Measurements from ENCODE around the gene SLC22A5.

SLC22A5 gene

DNA sequence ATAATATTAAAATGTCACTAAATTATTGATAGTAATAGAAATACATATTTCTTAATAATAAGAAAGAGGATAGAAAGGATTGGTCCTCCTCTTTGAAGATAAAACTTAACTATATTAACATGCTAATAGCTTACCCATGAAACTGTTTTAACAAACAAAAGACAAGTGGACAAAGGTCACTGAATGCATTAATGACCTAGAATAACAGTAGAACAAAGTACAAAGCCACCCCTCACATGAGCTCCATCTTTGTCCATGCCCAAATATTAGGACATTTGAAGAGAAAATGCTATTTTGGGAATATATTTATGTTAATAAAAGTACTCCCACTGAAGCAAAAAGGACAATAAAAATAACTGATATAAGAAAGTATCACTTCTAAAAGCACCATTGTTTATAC, 34.1 kb upstream of the SLC22A5 start:
- no peak overlapping the region for H3K9ac ChIP-seq
- H3K4me3 ChIP-seq (IDR thresholded peaks at IDR 0.05; ENCODE audit: insufficient read depth, low read depth, low read length), result no peak overlapping the region
- no peak overlapping the region for H3K4me2 ChIP-seq
- H3K27me3 ChIP-seq (ENCODE audit: insufficient read depth, low read depth), result no peaks in the 10 kb centered on the region
- H4K20me1 ChIP-seq (ENCODE audit: insufficient read depth), result no peaks in the 10 kb centered on the region
- H3K4me1 ChIP-seq (ENCODE audit: low read depth, poor library complexity, severe bottlenecking), result no peaks in the 10 kb centered on the region
- no peak overlapping the region for H2AFZ ChIP-seq (ENCODE audit: low read depth)
- H3K36me3 ChIP-seq (ENCODE audit: insufficient read depth), result no peaks in the 10 kb centered on the region
- TF ChIP-seq, protein P1, sequence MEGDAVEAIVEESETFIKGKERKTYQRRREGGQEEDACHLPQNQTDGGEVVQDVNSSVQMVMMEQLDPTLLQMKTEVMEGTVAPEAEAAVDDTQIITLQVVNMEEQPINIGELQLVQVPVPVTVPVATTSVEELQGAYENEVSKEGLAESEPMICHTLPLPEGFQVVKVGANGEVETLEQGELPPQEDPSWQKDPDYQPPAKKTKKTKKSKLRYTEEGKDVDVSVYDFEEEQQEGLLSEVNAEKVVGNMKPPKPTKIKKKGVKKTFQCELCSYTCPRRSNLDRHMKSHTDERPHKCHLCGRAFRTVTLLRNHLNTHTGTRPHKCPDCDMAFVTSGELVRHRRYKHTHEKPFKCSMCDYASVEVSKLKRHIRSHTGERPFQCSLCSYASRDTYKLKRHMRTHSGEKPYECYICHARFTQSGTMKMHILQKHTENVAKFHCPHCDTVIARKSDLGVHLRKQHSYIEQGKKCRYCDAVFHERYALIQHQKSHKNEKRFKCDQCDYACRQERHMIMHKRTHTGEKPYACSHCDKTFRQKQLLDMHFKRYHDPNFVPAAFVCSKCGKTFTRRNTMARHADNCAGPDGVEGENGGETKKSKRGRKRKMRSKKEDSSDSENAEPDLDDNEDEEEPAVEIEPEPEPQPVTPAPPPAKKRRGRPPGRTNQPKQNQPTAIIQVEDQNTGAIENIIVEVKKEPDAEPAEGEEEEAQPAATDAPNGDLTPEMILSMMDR (conservative IDR thresholded peaks at IDR 0.05; ENCODE audit: low read depth, low read length), result no peak
- H3K79me2 ChIP-seq (ENCODE audit: insufficient read depth, low read depth), result no peaks in the 10 kb centered on the region
- no peak overlapping the region for H3K27ac ChIP-seq

DNA sequence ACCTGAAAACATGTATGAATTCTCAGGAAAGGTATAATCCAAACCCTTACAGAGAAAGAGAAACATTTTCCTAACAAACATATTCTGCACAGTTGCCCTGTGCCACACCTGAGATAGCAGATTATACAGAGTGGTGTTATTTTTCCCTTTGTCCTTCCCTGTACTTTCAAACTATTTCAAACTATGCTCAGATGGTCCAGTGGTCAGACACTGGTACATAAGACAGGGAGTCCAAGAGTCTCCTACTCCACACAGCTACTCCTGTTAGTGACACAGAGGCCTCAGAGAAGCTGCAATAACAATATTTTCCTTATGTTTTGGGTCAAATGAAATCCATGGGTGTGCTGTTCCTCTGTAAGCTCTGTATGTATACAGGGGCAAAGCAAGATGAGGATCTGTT, 30.0 kb upstream of the SLC22A5 start:
- no peak overlapping the region for H3K4me2 ChIP-seq

DNA sequence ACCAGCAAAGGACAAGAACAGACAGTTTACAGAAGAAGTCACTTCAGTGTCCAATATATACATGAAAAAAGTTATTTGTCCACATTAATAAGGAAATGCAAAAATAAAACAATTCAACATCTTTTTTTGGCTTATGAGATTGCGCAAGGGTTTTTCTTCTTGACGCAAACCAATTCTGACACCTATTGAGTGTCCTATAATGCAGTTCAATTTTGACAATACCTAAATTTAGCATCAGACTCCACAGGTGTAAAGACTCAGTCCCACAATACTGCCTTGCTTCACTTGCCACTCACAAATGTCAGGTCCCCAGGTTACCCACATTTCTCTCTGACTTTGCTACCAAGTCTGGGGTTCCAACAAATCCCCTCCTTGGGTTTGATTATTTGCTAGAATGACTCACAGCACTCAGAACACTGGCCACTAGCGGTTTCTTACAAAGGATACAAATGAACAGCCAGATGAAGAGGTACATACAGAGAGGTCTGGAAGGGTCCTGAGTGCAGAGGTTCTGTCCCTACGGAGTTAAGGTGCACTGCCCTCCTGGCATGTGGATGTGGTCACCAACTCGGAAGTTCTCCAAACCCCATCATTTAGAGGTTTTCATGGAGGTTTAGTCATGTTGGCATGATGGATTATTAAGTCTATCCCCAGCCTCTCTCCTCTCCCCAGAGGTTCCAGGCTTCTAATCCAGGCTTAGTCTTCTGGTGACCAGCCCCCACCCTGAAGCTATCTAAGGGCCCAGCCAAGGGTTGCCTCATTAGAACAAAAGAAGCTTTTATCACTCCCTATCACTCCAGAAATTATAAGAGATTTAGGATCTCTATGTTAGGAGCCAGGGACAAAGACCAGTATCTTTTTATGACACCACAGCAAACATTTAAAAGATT, 27.0 kb upstream of the SLC22A5 start:
- TF ChIP-seq, protein P1 (conservative IDR thresholded peaks at IDR 0.05; ENCODE audit: low read depth, low read length), result no peak
- Histone ChIP-seq H4K20me1 (ENCODE audit: insufficient read depth) (no peaks in the 10 kb centered on the region), H3K79me2 (ENCODE audit: insufficient read depth, low read depth) (no peaks in the 10 kb centered on the region), H3K4me1 (ENCODE audit: low read depth, poor library complexity, severe bottlenecking) (no peaks in the 10 kb centered on the region), H3K36me3 (ENCODE audit: insufficient read depth) (no peaks in the 10 kb centered on the region), H3K27me3 (ENCODE audit: insufficient read depth, low read depth) (no peaks in the 10 kb centered on the region), H3K9ac (no peak overlapping the region), H3K27ac (no peak overlapping the region), H2AFZ (ENCODE audit: low read depth) (no peak overlapping the region), H3K4me3 (IDR thresholded peaks at IDR 0.05; ENCODE audit: insufficient read depth, low read depth, low read length) (no peak overlapping the region), H3K4me2 (no peak overlapping the region)

More for the DNA sequence above, 30.0 kb upstream of the SLC22A5 start:
- TF ChIP-seq, protein P1 (conservative IDR thresholded peaks at IDR 0.05; ENCODE audit: low read depth, low read length), result no peak
- Histone ChIP-seq H2AFZ (ENCODE audit: low read depth) (no peak overlapping the region), H4K20me1 (ENCODE audit: insufficient read depth) (no peaks in the 10 kb centered on the region), H3K4me1 (ENCODE audit: low read depth, poor library complexity, severe bottlenecking) (no peaks in the 10 kb centered on the region), H3K9ac (no peak overlapping the region), H3K79me2 (ENCODE audit: insufficient read depth, low read depth) (no peaks in the 10 kb centered on the region), H3K27me3 (ENCODE audit: insufficient read depth, low read depth) (no peaks in the 10 kb centered on the region), H3K4me3 (IDR thresholded peaks at IDR 0.05; ENCODE audit: insufficient read depth, low read depth, low read length) (no peak overlapping the region), H3K27ac (no peak overlapping the region), H3K36me3 (ENCODE audit: insufficient read depth) (no peaks in the 10 kb centered on the region)

DNA sequence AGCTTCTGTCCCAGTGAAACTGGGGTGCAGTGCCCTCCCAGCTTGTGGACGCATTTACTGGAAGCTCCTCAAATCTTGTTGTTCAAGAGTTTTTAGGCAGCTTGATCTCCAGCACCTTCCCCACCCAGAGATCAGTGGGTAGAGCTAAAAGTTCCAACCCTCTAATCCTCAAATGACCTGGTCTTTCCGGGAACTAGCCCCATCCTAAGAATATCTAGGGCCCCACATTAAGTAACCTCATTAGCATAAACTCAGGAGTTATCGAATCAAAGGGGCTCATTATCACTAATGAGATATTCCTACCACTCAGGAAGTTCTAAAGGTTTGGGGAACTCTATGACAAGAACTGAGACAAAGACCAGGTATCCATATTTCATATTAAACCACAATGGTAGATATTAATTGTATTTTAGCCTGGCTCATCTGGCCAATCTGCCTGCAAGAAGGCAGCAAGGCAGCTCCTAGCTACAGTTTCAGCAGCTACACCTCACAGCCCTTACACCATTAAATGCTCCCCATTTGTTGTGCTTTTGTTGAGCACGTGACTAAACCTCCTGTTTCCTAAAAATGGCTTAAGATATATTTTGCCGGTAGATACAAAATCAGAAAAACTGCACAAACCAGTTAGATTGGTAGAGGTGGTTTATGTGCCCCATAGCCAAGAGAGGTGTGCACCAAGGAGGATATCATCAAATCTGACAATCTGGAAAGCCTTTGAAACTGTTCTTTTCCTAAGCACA, 24.6 kb upstream of the SLC22A5 start:
- no peaks in the 10 kb centered on the region for H3K36me3 ChIP-seq (ENCODE audit: insufficient read depth)
- H3K9ac ChIP-seq, result no peak overlapping the region
- H4K20me1 ChIP-seq (ENCODE audit: insufficient read depth), result no peaks in the 10 kb centered on the region
- H3K4me1 ChIP-seq (ENCODE audit: low read depth, poor library complexity, severe bottlenecking), result no peaks in the 10 kb centered on the region
- no peaks in the 10 kb centered on the region for H3K79me2 ChIP-seq (ENCODE audit: insufficient read depth, low read depth)
- no peaks in the 10 kb centered on the region for H3K27me3 ChIP-seq (ENCODE audit: insufficient read depth, low read depth)
- H3K4me2 ChIP-seq, result no peak overlapping the region
- TF ChIP-seq, protein P1 (conservative IDR thresholded peaks at IDR 0.05; ENCODE audit: low read depth, low read length), result no peak
- H2AFZ ChIP-seq (ENCODE audit: low read depth), result no peak overlapping the region
- no peak overlapping the region for H3K4me3 ChIP-seq (IDR thresholded peaks at IDR 0.05; ENCODE audit: insufficient read depth, low read depth, low read length)
- no peak overlapping the region for H3K27ac ChIP-seq

All from KMS-11 (cell line).